A549 (cell line): Measurements from ENCODE around the gene XYLT1. TPM values are rescaled to one million over a fixed set of nuclear protein-coding genes. Genes with fewer than 3 reads are reported as not detected.

Experiments
- ATAC-seq, 2 experiments: fragments of 200-7000 bp in 1 of 2; fragments of >200 bp in 1 of 2; cut with Nextera tagmentation in 1 of 2; cut with Tn5 transposase in 1 of 2; 3 replicates each; pipeline versions ENCODE4 v1.8.0 to v1.9.1; 2018 to 2020; ENCODE audit warnings: mild to moderate bottlenecking in 1 of 2, moderate library complexity in 1 of 2
- CTCF ChIA-PET: fragments of 300-600 bp; sonication (Branson Sonifier 250); formaldehyde crosslinking; extraction: SDS; loops from one replicate; lab custom pipeline; 2021; ENCODE audit warnings: antibody characterized with exemption, inconsistent platforms; lab: Yijun Ruan, JAX
- POLR2A ChIA-PET: fragments of 350-600 bp; formaldehyde crosslinking; extraction: SDS; loops from one replicate; lab custom pipeline; 2021; ENCODE audit warnings: antibody characterized with exemption, inconsistent platforms; lab: Yijun Ruan, JAX
- DNase-seq, 2 experiments: peaks; one replicate each; pipeline versions ENCODE4 v3.0.0 to v3.0.0-alpha.2; 2011 to 2016; ENCODE audit warnings: low read depth in 1 of 2, low spot score in 1 of 2
- FAIRE-seq: peaks from 2 replicates; lab custom pipeline; 2011; peaks lifted over from hg19 to GRCh38; lab: Jason Lieb, UNC
- H3K27ac ChIP-seq, 2 experiments: fragments of >200 bp; sonication (Bioruptor Twin); formaldehyde crosslinking; 3 replicates each; pipeline ENCODE4 v1.5.1; 2016 to 2017
- H3K4me1 ChIP-seq: fragments of >200 bp; sonication (Bioruptor Twin); formaldehyde crosslinking; 3 replicates; pipeline ENCODE4 v1.6.1; 2016
- H3K4me2 ChIP-seq: fragments of >200 bp; sonication (Bioruptor Twin); formaldehyde crosslinking; 3 replicates; pipeline ENCODE4 v1.6.1; 2016
- H3K4me3 ChIP-seq: fragments of >200 bp; sonication (Bioruptor Twin); formaldehyde crosslinking; 3 replicates; pipeline ENCODE4 v1.5.1; 2016
- H3K9me3 ChIP-seq: fragments of >200 bp; sonication (Bioruptor Twin); formaldehyde crosslinking; 3 replicates; pipeline ENCODE4 v1.6.1; 2016
- ATOH8 ChIP-seq: fragments of 250-450 bp; sonication (Bioruptor Pico); IDR thresholded peaks from 2 replicates; pipeline ENCODE4 v1.5.0; 2020; ENCODE audit warnings: low read depth, mild to moderate bottlenecking, moderate library complexity
- BCL3 ChIP-seq: fragments of >200 bp; sonication (Bioruptor Twin); formaldehyde crosslinking; IDR thresholded peaks from 3 replicates; pipeline ENCODE4 v1.6.1; 2016
- CEBPB ChIP-seq, 2 experiments: fragments of >200 bp in 1 of 2; sonication (Bioruptor Twin) in 1 of 2; formaldehyde crosslinking in 1 of 2; IDR thresholded peaks; 2 replicates each; pipeline ENCODE4 v1.6.1; 2012 to 2016
- CHD2 ChIP-seq: fragments of 150-350 bp; IDR thresholded peaks from 2 replicates; pipeline ENCODE4 v1.6.1; 2014; ENCODE audit warnings: low read length; ENCODE audit not compliant: partially characterized antibody
- CHD4 ChIP-seq: fragments of 200-600 bp; sonication (generic); IDR thresholded peaks from 2 replicates; pipeline ENCODE4 v1.6.1; 2016; ENCODE audit warnings: antibody characterized with exemption, mild to moderate bottlenecking, borderline replicate concordance
- E2F6 ChIP-seq: IDR thresholded peaks from 2 replicates; pipeline ENCODE4 v1.6.1; 2012; ENCODE audit warnings: low read depth, borderline replicate concordance
- EHF ChIP-seq: fragments of 250-450 bp; sonication (Bioruptor Pico); IDR thresholded peaks from 2 replicates; pipeline ENCODE4 v1.5.0; 2020; ENCODE audit warnings: mild to moderate bottlenecking
- ELK1 ChIP-seq: fragments of 150-350 bp; IDR thresholded peaks from 2 replicates; pipeline ENCODE4 v1.6.1; 2014; ENCODE audit warnings: low read depth, mild to moderate bottlenecking, low read length
- ESRRA ChIP-seq: fragments of 150-350 bp; IDR thresholded peaks from 2 replicates; pipeline ENCODE4 v1.6.1; 2014; ENCODE audit warnings: mild to moderate bottlenecking, low read length, borderline replicate concordance
- HEYL ChIP-seq: fragments of 250-450 bp; sonication (Bioruptor Pico); IDR thresholded peaks from 2 replicates; pipeline ENCODE4 v1.8.0; 2021; ENCODE audit warnings: mild to moderate bottlenecking, moderate library complexity
- HOXA7 ChIP-seq: fragments of 250-450 bp; sonication (Bioruptor Pico); IDR thresholded peaks from 2 replicates; pipeline ENCODE4 v1.5.0; 2020; ENCODE audit warnings: mild to moderate bottlenecking, moderate library complexity
- JUN ChIP-seq, 2 experiments: fragments of >200 bp; sonication (Bioruptor Twin); formaldehyde crosslinking; IDR thresholded peaks; 2 replicates in 1 of 2; 3 replicates in 1 of 2; pipeline ENCODE4 v1.6.1; 2016 to 2017
- JUNB ChIP-seq: fragments of >200 bp; sonication (Bioruptor Twin); formaldehyde crosslinking; IDR thresholded peaks from 2 replicates; pipeline ENCODE4 v1.6.1; 2016
- KDM1A ChIP-seq: fragments of 200-600 bp; sonication (generic); IDR thresholded peaks from 2 replicates; pipeline ENCODE4 v1.6.1; 2016; ENCODE audit warnings: low read depth, mild to moderate bottlenecking
- MAFK ChIP-seq: fragments of 450-650 bp; IDR thresholded peaks from 2 replicates; pipeline ENCODE4 v1.6.1; 2014; ENCODE audit not compliant: partially characterized antibody
- MAX ChIP-seq: IDR thresholded peaks from 2 replicates; pipeline ENCODE4 v1.6.1; 2012
- MAZ ChIP-seq: fragments of 150-350 bp; IDR thresholded peaks from 2 replicates; pipeline ENCODE4 v1.6.1; 2014; ENCODE audit warnings: antibody characterized with exemption, low read depth, low read length, borderline replicate concordance
- MYC ChIP-seq: IDR thresholded peaks from 2 replicates; pipeline ENCODE4 v1.6.1; 2012; ENCODE audit warnings: mild to moderate bottlenecking, inconsistent platforms, low read length, improper control_type of control experiment, borderline replicate concordance
- NFE2L2 ChIP-seq: fragments of 150-350 bp; conservative IDR thresholded peaks from 2 replicates; pipeline ENCODE4 v1.6.1; 2014; ENCODE audit warnings: low read length
- NPAS2 ChIP-seq: fragments of 250-450 bp; sonication (Bioruptor Pico); IDR thresholded peaks from 2 replicates; pipeline ENCODE4 v1.8.0; 2022; ENCODE audit warnings: mild to moderate bottlenecking, moderate library complexity, borderline replicate concordance
- POLR2AphosphoS2 ChIP-seq: conservative IDR thresholded peaks from 2 replicates; pipeline ENCODE4 v1.6.1; 2012; ENCODE audit warnings: low read length, improper control_type of control experiment, inconsistent platforms
- RAD21 ChIP-seq, 2 experiments: fragments of >200 bp in 1 of 2; sonication (Bioruptor Twin) in 1 of 2; formaldehyde crosslinking in 1 of 2; IDR thresholded peaks in 1 of 2; conservative IDR thresholded peaks in 1 of 2; 2 replicates in 1 of 2; 3 replicates in 1 of 2; pipeline ENCODE4 v1.6.1; 2012 to 2018; ENCODE audit warnings: inconsistent platforms in 1 of 2
- RARB ChIP-seq: fragments of 250-450 bp; sonication (Bioruptor Pico); IDR thresholded peaks from 2 replicates; pipeline ENCODE4 v1.8.0; 2021; ENCODE audit warnings: mild to moderate bottlenecking, moderate library complexity
- RCOR1 ChIP-seq: fragments of 150-350 bp; IDR thresholded peaks from 2 replicates; pipeline ENCODE4 v1.6.1; 2014; ENCODE audit warnings: antibody characterized with exemption, low read length, low read depth
- REST ChIP-seq: fragments of 200-600 bp; sonication (generic); IDR thresholded peaks from 2 replicates; pipeline ENCODE4 v1.6.1; 2016; ENCODE audit warnings: antibody characterized with exemption, mild to moderate bottlenecking, moderate library complexity
- RFX5 ChIP-seq: fragments of 450-650 bp; IDR thresholded peaks from 2 replicates; pipeline ENCODE4 v1.7.1; 2014; ENCODE audit warnings: antibody characterized with exemption, mild to moderate bottlenecking, moderate library complexity
- SREBF2 ChIP-seq: fragments of 450-650 bp; IDR thresholded peaks from 2 replicates; pipeline ENCODE4 v1.6.1; 2014; ENCODE audit warnings: mild to moderate bottlenecking, moderate library complexity
- TFCP2L1 ChIP-seq: fragments of 250-450 bp; sonication (Bioruptor Pico); IDR thresholded peaks from 2 replicates; pipeline ENCODE4 v1.5.0; 2021; ENCODE audit warnings: mild to moderate bottlenecking
- WGBS: methylation state at CpG from one replicate; pipeline ENCODE4 v1.1.6; 2017; ENCODE audit errors: missing lambda C conversion rate; 5-methylcytosine and 5-hydroxymethylcytosine counted together
- polyA plus RNA-seq, 4 experiments: library from polyadenylated mRNA; depleted of rRNA in 3 of 4; stranded (reverse); fragments of >200 nt; fragmentation: RNase III in 1 of 4; extraction: RNeasy Plus Mini Kit Qiagen cat#74134 plus additional on column Dnase treatment in 1 of 4; gene quantifications; 2 replicates in 3 of 4; 3 replicates in 1 of 4; pipeline ENCODE4 v1.2.3, GENCODE V29; 2011 to 2017

Gene XYLT1
- polyA plus RNA-seq, 2 of the 4 experiments (the other 2 are of a cell fraction), result 0.78 to 0.88 TPM

GRCh38 chr16:17382514-17382913 is 88.2 kb downstream of the XYLT1 start:
- Histone ChIP-seq H3K27ac (no peak overlapping the region), H3K4me2 (no peak overlapping the region), H3K4me3 (no peak overlapping the region), H3K4me1 (no peaks in the 10 kb centered on the region), H3K9me3 (no peaks in the 10 kb centered on the region)
- 11% methylated on average over 6 of the region's 6 CpGs for WGBS
- ChIA-PET CTCF (no interaction called here), POLR2A (no interaction called here)
- FAIRE-seq (no peak), DNase-seq (no peak), ATAC-seq (no peak)
- TF ChIP-seq ELK1 (no peak), E2F6 (no peak), JUN (IDR thresholded peaks at IDR 0.05) (no peak), POLR2AphosphoS2 (no peak), EHF (CRISPR knock-in tag) (no peak), MAZ (no peak), RFX5 (no peak), MAFK (no peak), HEYL (no peak), ATOH8 (CRISPR knock-in tag) (no peak), MYC (no peak), REST (no peak), JUNB (no peak)

- ChIA-PET CTCF (interaction anchor here (1.6 kb wide), 1 partner anchor 12 kb away, joined by 3 read pairs; no protein-coding TSS in a partner anchor), POLR2A (no interaction called here)
- TF ChIP-seq ESRRA (no peak), KDM1A (no peak), CEBPB (IDR thresholded peaks at IDR 0.05) (no peak), NFE2L2 (no peak), JUN (IDR thresholded peaks at IDR 0.05) (no peak), RARB (CRISPR knock-in tag) (no peak), JUNB (no peak), HOXA7 (no peak), BCL3 (no peak), MAZ (no peak), RAD21 (conservative IDR thresholded peaks at IDR 0.05 in 1 of 2, IDR thresholded peaks at IDR 0.05 in 1 of 2) (no peak), NPAS2 (CRISPR knock-in tag) (no peak), CHD2 (no peak), MAX (no peak), SREBF2 (no peak), CHD4 (no peak), TFCP2L1 (CRISPR knock-in tag) (no peak), RCOR1 (no peak)
These were observed 89.0 kb downstream of the XYLT1 start for GRCh38 chr16:17381784-17382183.

More at GRCh38 chr16:17381784-17382183, 89.0 kb downstream of the XYLT1 start:
- H3K9me3 ChIP-seq, result no peaks in the 10 kb centered on the region
- ATAC-seq (no peak), FAIRE-seq (no peak), DNase-seq (no peak)
- H3K4me3 ChIP-seq, result no peak overlapping the region
- H3K27ac ChIP-seq, result no peak overlapping the region
- H3K4me2 ChIP-seq, result no peak overlapping the region
- 20% methylated on average over 1 of the region's 1 CpG for WGBS
- no peaks in the 10 kb centered on the region for H3K4me1 ChIP-seq
